T-helper 9 cell (primary cell): ENCODE results near the gene HOXB1.
"Not testable (repeated sequence)": the region's sequence is repeated elsewhere in the genome, so short reads cannot be mapped to it uniquely, and the experiment has no call there.

Experiments
- DNase-seq: peaks from one replicate; pipeline ENCODE4 v3.0.0-alpha.2; 2020

Gene HOXB1

DNA sequence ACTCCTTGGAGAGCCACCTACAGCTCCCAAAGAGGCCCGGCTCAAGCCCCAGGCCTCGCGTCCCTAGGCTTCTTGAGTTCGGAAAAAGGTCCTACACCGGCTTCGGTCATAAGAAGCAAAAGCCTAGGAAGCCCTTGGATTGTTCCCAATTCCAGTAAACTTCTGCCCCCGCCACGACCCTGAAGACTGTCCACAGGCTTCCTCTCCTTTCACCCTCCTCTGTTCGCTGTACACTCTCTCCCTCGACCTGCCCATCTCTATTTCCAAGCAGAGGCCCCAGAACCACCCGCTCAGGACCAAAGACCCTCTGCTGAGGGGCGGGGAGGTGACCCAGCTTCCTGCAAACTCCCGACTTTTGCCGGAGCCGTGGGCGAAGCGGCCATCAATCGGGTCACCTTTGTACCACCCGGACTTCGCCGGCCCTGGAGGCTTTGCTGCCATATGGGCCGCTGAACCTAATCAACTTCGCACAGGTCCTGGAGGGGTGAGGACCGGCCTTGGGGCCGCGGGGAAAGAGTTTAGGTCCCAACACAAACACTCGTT, 11.4 kb upstream of the HOXB1 start:
- DNase-seq, result no peak

DNA sequence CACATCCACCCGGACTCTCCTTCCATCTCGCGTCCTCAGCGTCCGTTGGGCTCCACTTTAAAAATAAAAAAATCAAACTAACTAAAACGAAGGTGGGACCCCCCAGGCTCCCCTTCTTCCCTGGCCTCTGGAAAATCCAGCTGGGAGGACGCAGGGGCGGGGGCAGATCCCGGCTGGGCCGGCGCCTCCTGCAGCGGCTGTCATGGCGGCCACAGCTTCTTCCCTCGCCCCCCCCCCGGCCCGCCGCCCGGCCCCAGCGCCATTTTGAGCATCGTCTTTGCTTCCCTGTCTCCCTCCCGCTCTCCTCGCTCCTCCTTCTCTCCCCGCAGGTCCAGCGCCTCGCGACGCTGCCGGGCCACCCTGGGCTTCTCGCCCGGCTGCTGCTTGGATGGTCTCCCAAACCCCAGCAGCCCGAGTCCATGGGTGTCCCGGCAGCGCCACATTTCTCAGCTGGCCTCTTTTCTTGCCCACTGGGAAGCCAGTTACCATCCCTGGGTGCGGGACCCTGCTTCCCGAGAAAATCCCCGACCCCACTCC, 10.8 kb upstream of the HOXB1 start:
- peak; percentile 34 for DNase-seq

DNA sequence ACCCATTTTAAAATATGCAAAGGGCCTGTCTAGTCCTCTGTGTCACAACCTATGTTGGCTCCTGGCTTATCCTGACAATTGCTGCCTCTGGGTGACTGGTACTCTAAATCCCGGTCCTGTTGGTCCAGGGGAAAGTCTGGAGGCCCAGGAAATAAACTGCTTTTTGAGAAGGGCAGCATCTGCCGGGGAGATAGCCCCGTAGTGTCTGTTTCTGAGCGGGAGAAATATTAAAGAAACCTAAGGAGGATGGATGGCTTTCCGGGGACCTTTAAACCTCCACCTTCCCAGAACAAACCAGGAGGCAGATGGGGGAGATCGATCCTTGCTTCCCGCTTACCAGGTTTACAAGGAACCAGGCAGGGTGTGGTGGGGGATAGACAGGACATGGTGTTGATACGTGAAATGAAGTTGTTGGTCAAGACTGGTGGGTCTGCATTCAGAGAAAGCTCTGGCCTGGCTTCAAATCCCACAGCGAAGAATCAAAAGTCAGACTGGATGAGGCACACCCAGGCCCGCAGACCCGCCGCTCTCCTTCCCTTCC, 10.3 kb upstream of the HOXB1 start:
- no peak for DNase-seq

DNA sequence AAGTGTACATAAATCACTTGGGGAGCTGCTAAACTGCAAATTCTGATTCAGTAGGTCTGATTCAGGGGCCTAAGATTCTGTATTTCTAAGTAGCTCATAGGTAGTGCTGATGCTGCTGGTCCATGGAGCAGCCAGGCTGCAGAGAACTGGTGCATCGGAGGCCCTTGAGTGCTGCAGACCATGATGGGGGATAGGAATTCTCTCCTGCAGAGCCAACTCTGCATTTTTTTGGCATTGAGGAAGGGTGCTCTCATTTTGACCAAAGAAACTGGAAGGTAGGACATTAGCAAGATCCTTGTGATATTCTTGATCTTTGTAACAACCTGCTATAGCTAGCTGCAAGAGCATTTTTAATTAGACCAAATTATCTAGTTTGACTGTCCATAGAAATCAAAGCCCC, 9.4 kb upstream of the HOXB1 start:
- DNase-seq, result no peak

DNA sequence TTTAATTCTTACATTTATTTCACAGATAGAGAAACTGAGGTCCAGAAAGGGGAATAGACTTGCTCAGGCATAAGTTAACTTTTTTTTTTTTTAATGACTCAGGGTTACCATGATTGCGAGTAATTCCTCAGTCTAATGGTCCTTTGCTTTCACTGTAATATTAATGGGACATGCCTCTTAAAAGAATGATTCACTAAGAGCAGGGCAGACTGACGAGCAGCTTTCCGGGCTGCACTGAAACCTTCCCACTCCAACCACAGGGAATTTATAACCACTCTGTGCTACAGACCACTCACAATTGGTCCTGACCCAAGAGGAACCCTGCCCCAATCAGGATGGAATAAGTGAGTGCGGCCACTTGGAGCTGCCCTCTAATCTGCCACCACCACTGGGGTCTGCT, 8.4 kb upstream of the HOXB1 start:
- no peak for DNase-seq

DNA sequence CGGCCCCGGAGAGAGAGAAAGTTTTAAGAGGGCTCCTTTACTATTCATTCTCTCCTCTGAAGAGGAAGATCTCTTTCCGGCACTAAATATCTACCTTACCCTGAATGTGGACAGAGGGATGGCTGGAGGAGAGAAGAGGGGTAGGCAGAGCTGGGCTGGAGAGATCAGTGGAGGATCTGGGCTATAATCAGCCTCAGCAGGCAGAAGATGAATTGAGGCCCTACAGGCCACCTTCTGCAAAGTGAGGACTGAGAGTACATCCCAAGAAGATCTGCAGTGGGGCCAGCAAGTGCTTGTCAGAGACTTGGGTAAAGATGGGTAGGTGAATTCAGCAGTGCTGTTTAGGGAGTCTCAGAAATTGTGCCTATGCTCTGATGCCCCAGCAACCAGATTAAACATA, 6.5 kb upstream of the HOXB1 start:
- DNase-seq, result no peak

DNA sequence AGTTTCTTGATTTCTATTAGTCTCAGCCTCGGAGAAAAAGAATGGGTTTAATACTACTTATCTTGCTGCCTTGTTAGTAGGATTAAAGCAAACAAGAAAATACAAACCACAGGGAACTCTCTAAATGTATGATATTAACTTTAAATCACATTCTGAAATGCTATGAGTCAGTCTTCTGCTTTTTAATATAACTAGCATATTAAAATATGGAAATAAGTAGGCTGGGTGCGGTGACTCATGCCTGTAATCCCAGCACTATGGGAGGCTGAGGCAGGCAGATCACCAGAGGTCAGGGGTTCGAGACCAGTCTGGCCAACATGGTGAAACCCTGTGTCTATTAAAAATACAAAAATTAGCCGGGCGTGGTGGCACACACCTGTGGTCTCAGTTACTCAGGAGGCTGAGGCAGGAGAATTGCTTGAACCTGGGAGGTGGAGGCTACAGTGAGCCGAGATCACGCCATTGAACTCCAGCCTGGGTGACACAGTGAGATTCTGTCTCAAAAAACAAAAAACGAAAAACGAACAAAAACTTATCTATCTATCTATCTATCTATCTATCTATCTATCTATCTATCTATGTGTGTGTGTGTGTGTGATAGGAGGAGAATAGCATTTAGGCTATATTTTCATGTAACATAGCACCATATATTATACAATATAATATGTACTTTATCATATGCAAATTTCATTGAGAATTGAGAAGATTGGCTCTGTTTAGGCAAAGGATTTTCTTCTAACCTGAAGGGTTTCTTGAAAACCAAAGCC, 5.2 kb upstream of the HOXB1 start:
- not testable (repeated sequence) for DNase-seq

DNA sequence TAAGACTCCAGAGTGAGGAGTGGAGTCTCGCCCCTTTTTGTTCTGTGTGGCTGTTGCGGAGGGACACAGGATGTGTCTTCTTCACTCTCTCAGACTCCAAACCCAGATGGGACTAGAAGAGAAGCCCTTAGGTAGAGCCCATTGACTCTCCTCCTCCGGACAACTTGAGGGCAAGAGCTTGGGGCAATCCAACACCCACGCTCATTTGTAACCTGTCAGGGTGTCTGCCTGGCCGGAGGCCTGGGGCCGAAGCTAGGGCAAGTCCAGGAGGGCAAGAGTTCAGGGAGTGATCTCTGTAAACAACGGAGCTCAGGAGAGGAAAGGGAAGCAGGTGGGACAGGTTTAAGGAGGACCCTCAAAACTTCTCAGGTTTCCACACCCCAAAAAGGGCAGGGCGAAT, 1.4 kb upstream of the HOXB1 start:
- no peak for DNase-seq

DNA sequence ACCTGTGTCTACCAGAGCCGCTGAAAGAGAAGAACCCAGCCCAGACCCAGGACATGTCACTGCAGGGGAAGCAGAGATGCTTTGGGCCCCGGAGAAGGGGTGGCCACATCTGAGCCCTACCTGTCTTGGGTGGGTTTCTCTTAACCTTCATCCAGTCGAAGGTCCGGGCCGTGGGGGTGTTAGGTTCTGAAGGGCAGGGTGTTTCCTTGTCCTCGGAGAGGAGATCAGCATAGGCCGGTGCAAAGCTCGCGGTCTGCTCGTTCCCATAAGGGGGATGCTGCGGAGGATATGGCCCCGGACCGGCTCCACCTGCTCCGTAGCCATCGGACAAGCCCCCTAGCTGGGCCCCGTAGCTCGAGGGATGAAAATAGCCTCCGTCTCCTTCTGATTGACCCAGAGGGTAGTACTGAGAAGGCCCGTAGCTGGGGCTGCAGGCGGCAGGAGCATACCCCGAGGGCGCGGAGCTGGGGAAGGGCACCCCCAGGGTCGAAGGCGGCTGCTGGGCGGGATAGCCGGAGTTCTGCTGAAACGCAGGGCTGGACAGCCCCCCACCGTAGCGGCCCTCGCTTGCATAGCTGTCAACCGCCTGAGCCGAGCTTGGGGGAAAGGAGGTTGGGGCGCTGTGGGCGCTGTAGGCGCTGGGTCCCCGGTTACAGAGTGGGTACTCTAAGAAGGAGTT, 464 bp downstream of the HOXB1 start:
- DNase-seq, result no peak

DNA sequence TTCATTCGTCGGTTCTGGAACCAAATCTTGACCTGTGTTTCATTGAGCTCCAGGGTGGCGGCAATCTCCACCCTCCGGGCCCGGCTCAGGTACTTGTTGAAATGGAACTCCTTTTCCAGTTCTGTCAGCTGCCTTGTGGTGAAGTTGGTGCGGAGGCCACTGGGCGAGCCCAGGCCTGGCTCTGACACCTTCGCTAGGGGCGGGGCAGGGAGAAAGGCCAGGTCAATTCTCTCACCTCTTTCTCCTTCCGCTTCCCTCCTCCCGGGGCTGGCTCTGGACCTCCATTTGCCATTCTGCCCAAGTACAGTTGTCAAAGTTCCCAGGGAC, 1.2 kb downstream of the HOXB1 start:
- DNase-seq, result no peak

DNA sequence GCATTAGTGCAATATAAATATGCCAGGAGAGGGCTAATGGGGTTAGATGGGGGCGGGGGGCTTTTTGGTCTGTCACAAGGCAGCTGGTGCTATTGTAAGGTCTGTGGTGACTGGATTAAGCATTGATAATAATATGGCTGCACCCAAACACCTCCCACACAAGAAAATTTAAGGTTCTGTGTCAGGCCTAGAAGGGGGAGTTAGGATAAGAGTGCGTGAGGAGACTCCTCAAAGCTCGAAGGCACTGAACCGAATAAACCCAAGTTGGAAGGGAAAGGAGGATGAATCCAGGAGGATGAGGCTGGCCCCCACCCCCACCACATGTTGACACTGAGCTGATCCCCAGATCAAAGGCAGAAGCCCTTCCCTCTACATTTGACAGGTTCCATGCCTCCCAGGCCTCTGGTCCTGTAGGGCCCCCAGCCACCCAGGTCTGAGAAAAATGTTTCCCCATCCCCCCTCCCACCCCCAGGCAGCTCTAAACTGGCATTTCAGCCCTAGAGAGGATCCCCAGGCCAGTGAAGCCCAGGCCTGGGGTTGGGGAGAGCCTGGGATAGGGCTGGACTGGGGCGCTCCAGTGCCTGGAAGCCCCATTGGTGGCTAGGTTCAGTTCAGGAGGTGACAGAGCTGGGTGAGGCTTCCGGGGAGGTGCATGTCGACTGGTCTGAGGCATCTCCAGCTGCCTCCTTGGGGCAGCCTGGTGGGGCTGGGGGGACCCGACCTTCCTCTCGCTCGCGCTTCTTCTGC, 1.7 kb downstream of the HOXB1 start:
- DNase-seq, result no peak

DNA sequence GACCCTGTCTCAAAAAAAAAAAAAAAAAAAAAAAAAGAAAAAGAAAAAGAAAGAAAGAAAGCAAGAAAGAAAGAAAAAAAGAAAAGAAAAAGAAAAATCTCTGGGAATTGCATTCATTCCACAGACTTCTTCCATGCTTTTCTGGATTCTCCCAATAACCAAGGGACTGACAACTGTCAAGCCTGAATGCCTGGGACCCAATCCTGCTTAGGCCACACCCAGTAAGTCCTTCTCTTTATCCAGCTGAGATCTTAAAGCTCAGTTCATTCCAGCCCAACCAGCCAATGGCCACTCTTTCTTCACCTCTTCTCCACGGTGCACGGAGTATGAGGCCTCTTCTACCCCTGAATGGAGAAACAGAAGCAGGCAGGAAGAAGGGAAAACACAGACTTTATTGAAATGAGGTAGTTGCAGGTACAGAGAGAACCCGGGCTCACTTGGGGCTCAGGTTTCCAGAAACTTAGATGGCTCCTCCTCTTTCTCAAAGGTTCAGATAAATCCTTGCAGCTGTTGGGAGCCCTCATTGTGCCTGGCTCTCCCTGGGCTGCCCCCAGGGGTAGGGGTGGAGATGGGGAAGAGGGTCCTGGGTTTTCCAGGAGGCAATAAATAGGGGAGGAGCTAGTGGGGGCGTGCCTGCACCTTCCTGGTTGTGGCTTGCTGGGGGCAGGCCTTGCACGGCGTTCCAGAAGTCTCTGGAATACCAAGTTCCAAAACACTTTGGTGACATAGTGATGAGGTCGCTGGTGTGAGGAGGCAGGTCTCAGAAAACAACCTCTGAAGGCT, 2.5 kb downstream of the HOXB1 start:
- no peak for DNase-seq

DNA sequence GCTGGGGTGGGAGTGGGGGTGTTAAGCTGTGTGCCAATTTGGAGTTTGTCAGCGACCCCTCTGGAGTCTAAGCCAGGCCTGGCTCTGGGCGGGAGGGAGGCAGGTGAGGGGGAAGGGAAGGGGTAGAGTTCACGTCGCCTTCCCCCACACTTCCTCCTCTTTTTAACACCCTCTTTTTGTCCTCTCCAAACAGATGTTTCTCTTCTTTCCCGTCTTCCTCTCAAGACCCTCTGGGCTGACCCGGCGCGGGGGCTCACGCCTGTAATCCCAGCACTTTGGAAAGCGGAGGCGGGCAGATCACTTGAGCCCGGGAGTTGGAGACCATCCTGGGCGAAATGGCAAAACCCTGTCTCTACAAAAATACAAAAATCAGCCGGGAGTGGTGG, 3.3 kb downstream of the HOXB1 start:
- no peak for DNase-seq

DNA sequence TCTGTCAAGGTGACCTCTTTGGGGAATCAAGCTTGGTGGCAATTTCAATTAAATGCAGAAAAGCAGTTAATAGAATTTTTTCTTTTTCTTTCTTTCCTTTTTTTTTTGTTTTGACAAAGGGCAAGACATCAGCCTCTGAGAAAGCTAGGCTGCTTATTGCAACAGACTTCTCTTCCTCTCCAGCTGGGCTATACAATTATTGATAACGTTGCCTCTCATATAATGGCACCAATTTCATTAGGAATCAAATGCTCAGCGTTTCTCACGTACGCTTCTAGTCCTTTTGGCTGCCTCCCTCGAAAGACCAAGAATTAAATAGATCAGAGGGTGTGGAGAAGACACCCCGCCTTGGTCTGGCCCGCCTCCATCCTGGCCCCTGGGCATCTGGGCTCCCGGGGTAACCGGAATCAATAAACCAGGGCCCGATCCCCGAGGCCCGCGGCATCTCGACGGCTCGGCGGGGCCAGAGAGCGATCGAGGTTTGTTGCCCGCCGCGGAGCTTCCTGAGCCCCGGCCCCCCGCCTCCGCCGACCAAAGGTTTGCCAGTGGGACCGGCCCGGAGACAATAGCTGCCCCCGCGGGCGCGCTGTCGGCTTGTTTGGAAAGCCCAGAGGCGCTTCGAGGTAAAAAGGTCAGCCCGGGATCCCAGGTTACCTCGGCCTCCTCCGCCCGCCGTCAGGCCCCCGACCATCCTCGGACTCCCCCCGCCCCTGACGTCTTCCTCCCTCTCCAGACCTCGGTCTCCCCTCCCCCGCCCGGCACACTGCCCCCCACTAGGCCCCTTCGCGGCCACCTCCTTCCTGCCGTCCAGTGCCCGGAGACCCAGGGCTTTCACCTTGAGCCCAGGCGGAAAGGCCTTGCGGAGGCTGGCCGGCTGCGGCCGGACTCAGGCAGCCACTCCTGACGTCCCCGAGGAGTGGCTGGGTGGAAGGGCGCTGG, 3.9 kb downstream of the HOXB1 start:
- DNase-seq, result no peak

DNA sequence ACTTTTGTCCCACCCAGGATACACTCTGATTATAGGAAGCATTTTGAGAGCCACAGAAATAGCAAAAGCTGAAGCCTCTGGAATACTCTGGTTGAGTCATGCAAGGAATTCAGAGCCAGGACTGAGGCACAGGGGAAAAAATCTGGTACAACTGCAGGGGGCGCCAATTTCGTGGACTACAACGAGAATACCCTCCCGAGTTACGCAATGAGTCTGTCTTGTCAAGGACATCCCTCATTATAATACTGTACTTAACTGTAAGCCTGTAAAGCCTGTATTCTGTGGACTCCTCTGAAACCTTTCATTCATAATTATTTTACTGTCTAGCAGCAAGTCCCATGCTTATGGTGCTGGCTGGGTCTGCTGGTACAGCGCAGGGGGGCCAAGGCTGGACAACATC, 7.8 kb downstream of the HOXB1 start:
- no peak for DNase-seq

DNA sequence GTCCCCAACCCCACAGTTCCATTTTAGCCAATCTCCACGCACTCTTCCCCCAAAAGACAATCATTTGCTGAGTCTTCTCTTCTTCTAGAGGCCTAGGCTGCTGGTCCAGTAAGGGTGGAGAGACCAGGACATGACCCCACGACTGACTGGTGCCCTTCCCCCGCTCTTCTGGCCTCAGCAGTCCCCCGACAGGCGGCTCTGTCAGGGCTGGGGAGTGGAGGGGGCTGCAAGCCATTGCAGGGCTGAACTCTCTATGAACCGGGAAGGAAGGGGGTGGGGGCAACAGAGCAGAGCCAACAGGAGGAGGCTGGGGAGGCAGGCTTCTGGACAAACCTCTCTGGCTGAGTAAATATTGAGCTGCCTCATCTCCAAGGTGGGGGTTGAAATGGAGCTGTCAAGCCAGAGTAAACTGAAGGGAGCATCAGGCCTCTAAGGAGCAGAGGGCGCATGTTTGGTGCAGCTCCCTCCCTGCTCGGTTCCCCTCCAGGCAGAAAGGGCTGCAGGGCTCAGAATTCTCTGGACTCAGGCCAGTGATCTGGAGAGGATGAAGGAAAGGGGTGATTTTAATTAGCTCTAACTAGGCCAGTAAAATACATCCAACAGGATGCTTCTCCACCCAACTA, 8.7 kb downstream of the HOXB1 start:
- DNase-seq, result no peak

DNA sequence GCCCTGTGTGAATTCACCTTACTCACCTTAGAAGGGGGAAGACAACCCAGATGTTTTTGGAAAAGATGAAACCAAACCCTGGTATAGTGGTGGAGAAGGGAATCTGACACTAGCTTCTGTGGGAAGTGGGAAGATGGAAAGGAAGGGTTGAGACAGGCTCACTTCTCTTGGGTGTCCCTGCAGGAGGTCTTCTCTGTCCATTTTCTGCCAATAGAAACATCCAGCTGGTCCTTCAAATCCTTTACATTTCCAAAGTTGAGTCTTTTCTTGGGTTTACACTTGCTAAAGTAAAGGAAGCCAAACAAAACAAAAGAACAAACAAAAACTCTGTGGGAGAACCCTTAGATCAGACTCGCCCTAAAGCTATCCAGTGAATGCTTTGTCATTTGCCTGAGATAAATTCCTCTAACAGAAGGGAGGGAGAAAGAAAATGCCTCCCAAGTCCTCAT, 10.2 kb downstream of the HOXB1 start:
- DNase-seq, result no peak

DNA sequence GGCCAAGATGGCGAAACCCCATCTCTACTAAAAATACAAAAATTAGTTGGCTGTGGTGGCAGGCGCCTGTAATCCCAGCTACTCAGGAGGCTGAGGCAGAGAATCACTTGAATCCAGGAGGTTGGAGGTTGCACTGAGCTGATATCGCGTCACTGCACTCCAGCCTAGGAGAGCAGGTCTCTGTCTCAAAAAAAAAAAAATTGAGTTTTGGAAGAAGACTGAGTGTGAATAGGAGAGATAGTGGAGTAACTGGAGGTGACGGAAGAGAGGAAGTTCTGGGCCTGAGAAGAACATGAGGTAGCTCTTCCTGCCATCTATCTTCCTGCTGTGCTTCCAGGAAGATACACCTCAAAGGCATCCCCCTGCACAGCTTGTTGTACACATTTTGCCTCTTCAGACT, 11.4 kb downstream of the HOXB1 start:
- no peak for DNase-seq

DNA sequence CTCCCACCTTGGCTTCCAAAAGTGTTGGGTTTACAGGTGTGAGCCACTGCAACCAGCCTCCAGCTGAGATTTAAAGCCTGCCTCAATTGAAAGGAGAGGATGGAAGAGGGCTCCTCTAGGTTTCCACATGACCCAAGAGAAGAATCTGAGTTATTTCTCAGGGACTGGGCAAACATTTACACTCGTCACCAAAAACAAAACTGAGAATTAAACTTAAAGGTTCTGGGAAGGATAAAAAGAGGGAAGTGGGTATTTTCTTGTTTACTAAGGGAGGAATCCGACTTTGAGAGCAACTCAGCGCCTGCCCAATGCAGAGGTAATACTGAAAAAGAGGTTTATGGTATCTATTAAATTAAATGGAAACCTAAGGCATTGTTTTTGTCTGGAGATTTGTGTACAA, 13.3 kb downstream of the HOXB1 start:
- no peak for DNase-seq
